HG02798 (cell line): ENCODE results near the gene ZNF862.
"Not testable (repeated sequence)": the region's sequence is repeated elsewhere in the genome, so short reads cannot be mapped to it uniquely, and the experiment has no call there.

Experiments used
- ATAC-seq: cut with Tn5 transposase; IDR thresholded peaks from one replicate; pipeline ENCODE4 v1.9.1; 2021; ENCODE audit warnings: mild to moderate bottlenecking; ENCODE audit not compliant: unreplicated experiment, poor library complexity

Gene ZNF862

GRCh38 chr7:149823631-149824199 lies 14.5 kb upstream of the ZNF862 start:
- ATAC-seq: no peak

- ATAC-seq: no peak
These were observed 13.9 kb upstream of the ZNF862 start for GRCh38 chr7:149824301-149824741.

GRCh38 chr7:149824748-149825566 lies 13.2 kb upstream of the ZNF862 start:
- ATAC-seq: no peak

DNA sequence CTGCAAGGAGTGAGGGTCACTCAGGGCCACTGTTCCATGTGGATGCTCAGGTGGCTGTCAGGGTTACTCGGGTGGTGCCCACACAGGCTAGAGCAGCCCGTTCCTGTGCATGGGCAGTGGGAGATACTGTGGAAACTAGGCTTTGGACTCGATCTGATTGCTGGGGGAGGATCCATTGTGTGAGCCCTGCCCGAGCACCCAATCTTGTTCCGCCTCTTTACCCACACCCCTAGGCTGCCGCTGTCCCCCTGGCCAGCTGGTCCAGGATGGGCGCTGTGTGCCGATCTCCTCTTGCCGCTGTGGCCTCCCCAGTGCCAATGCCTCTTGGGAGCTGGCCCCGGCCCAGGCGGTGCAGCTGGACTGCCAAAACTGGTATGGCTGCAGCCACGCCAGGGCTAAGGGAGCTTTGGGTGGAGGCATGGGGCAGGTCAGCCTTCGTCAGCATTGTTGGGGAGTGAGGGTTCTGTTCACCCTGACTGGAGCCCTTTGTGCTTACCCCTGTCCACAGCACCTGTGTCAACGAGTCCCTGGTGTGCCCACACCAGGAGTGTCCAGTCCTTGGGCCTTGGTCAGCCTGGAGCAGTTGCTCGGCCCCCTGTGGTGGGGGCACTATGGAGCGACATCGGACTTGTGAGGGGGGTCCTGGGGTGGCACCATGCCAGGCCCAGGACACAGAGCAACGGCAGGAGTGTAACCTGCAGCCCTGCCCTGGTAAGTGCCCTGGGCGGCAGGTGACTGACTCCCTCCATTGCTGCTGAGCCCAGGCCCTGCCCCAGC lies 12.4 kb upstream of the ZNF862 start:
- ATAC-seq: no peak

DNA sequence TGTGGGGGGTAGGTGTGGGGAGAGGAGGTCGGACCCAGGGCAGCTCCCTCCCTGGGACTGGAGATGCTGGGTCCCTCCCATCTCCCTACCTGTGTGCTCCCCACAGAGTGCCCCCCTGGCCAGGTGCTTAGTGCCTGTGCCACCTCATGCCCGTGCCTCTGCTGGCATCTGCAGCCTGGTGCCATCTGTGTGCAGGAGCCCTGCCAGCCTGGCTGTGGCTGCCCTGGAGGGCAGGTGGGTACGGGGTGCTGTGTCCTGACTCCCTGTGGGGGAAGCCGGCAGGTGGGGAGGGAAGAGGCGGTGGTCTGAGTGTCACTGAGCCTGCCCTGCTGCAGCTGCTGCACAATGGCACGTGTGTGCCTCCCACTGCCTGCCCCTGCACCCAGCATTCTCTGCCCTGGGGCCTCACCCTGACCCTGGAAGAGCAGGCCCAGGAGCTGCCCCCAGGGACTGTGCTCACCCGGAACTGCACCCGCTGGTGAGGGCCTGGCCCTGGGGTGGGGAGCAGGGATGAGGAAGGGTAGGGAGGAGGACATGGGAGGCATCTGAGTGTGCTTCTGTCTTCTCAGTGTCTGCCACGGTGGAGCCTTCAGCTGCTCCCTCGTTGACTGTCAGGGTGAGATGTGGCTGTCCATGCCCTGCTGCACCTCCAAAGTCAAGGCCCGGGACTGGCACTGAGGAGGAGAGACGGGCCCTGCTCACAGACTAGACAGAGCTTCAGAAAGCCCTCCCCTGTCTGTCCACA lies 11.7 kb upstream of the ZNF862 start:
- no peak for ATAC-seq

DNA sequence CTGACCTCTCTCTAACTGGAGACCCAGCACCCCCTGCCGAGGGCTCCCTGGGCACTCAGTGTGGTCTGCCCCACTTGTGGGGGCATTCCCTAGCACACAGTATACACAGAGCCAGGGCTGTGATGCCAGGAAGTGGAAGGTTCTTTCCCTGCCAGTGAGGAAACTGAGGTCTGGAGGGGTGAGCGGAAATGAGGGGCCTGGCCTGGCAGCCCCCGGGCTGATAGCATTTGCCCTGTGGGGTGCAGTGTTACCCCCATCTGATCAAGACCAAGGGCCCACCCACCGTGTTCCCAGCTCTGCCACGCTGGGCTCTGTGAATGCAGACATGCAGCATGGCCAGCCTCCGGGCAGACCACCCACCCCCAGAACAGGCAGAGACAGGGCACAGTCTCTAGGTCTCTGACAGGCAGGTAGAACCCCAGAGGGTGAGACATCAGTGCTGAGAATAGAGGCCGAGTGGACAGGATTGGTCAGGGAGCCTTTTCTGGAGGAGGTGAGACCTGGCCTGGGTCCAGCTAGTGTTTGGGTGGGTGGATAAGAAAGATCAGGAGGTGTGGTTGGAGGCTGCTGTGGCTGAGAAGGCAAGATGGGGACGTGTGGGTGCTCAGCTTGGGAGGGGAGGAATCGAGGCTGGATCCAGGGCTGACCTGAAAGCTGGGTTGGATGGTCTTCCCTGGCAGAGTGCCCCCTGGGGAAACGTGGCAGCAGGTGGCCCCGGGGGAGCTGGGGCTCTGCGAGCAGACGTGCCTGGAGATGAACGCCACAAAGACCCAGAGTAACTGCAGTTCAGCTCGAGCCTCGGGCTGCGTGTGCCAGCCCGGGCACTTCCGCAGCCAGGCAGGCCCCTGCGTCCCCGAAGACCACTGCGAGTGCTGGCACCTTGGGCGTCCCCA lies 10.8 kb upstream of the ZNF862 start:
- ATAC-seq: no peak

- ATAC-seq: no peak
These were observed 9.5 kb upstream of the ZNF862 start for GRCh38 chr7:149828357-149829309.

GRCh38 chr7:149830527-149830926 lies 7.6 kb upstream of the ZNF862 start:
- ATAC-seq: not testable (repeated sequence)

DNA sequence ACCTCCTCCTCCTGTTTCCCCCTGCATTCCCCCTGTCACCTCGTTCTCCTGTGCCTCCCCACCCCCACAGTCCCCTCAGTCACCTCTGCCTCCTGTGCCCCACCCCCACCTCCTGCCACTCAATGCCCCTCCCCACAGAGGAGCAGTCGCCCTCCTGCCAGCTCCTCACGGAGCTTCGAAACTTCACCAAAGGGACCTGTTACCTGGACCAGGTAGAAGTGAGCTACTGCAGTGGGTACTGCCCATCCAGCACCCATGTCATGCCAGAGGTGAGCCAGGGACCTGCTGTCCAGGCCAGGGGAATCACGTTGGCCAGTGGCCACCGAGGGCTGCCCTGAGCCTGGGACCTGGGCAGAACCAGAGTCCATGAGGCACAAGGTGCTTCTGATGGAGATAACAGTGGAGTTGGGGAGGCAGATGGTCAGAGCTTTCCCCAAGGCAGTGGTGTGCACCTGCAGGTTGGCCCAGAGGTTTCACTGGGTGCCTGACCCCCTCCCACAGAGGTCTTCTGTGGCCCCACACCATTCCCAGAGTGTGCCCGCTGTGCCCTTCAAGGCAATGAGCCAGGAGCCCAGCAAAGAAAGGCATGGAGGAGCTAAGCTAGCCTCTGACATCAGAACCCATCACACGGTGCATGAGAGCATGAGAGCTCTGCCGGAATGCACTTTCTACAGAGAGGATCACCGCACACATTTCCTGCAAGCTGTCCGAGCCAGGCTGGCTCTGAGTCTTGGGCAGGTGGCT lies 7.0 kb upstream of the ZNF862 start:
- ATAC-seq: no peak

GRCh38 chr7:149831741-149832219 lies 6.4 kb upstream of the ZNF862 start:
- no peak for ATAC-seq

DNA sequence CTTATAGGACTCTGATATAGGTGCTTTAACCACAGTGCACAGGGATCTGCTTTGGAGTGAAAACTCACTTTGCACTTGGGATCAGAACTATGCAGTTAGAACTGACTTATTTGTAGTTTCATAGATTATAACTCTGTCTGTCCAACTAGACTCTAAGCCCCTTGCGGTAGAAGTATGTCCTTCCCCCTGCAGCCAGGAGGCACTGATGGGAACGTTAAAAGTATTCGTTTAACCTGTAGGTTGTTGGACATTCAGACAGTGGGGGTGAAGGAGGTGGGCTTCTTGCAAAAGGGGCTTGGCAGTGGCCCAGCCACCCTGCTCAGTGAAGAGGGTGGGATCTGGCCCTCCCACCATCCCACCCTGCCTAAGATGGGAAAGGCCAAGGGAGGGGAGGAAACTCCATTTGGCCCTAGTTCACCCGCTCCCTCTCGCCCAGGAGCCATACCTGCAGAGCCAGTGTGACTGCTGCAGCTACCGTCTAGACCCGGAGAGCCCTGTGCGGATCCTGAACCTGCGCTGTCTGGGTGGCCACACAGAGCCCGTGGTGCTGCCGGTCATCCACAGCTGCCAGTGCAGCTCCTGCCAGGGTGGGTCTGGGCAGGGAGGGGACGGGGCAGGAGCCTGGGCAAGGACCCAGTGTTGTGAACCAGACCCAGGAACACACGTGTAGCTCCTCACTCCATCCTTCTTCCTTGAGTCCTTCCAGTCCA lies 5.7 kb upstream of the ZNF862 start:
- ATAC-seq: no peak

DNA sequence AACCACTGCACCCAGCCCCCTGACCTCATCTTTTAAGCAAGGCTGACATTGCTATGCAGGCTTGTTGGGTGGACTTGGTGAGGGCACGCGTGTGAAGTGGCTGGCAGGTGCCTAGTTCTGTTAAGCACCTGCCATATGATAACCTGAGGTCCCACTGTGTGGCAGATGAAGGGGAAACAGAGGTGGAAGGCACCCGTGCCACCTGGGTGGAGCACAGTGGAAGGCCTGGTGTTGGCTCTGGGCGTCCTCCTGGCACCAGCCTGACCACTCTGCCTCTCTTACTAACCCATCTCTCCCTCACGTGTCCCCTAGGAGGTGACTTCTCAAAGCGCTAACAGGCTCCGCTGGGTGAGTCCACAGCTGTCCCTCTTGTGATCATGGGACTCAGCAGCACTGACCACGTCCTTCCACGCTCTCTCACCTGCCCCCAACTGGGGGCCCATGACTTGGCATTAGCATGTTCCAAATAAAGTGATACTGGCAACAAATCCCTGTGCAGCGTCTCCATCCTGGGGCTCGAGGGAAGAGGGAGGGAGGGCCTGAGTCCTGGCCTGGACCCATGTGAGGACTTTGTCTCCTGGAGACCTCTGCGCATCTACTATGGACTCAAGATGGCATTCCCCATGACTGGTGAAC lies 4.6 kb upstream of the ZNF862 start:
- ATAC-seq: no peak

- ATAC-seq: no peak
These were observed 3.6 kb upstream of the ZNF862 start for GRCh38 chr7:149834601-149835000.

DNA sequence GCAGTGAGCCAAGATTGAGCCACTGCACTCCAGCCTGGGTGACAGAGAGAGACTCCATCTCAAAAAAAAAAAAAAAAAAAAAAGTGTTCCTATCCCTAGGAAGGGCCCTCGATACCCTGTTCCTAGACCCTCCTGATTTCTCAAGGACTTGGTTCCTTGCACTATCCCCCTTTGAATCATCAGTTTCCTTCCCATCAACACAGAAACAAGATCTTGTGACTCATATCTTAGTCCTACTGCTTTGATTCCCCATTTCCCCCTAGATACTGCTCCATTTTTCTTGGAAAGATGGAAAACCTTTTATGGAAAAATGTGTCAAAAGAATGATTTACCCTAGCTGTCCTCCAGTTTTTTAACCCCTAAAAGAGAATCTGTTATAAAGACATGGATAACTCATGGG lies 1.7 kb upstream of the ZNF862 start:
- no peak for ATAC-seq

DNA sequence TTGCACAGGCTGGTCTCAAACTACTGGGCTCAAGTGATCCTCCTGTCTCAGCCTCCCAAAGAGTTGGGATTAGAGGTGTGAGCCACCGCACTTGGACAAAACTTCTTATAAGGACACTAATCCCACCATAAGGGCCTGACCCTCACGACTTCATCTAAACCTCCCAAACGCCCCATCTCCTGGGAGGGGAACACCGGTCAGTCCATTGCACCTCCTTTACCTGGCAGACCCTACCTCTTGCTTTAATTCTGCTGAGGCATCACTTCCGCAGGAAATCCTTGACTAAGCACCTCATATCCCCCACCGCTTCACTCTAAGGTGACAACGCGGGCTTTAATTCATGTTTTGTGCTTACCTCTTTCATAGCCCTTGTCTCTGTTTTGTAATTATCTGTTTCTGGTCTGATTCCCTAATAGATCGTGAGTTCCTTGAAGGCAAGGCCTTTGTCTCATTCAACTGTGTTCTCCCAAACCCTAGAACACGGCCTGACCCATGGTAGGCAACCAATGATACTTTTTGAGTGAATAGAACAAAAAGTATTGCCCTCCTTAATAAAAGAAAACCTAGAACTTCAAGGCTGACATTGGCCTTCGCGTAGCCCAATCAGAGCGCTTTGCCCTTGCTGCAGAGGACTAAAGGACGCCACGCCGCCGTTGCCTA lies 481 bp upstream of the ZNF862 start:
- ATAC-seq: no peak

GRCh38 chr7:149838992-149839408 lies 825 bp downstream of the ZNF862 start:
- no peak for ATAC-seq
